Astrocyte of the spinal cord (primary cell): Measurements from ENCODE around the gene NTRK2.

Experiments used
- DNase-seq: peaks from one replicate; pipeline ENCODE4 v3.0.0; 2011; ENCODE audit warnings: low read depth, low spot score
- H3K4me3 ChIP-seq: 2 replicates; pipeline ENCODE4 v1.5.1; 2011; ENCODE audit warnings: low read depth, mild to moderate bottlenecking, low read length, moderate library complexity
- in situ Hi-C: cut with HindIII; loops from 2 replicates; pipeline ENCODE4 v1.10.0; 2017; ENCODE audit warnings: low sequenced_read_pairs
- TF ChIP-seq, protein P1 (sequence below): IDR thresholded peaks from 2 replicates; pipeline ENCODE4 v1.5.1; 2012; ENCODE audit warnings: low read depth, mild to moderate bottlenecking, low read length, inconsistent platforms

The NTRK2 gene

DNA sequence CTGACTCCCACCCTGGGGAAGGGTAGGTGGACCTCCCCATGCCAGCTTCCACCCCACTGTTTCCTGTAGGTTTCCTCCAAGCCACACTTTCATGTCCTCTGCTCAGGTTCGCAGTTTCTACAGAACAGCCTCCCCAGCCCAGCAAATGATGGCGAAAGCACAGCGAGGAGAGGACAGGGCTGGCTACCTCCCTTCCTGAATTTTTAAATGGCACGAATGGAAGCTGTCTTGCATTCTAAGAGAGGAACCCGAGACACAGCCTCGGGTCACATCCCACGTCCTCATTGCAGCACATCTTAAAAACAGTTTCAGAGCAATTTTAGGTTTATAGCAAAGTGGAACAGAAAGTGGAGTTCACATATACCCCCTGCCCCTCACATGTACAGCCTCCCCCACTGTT, 330.3 kb downstream of the NTRK2 start:
- H3K4me3 ChIP-seq: no peak overlapping the region
- in situ Hi-C loops: no loop called here
- TF ChIP-seq, protein P1, sequence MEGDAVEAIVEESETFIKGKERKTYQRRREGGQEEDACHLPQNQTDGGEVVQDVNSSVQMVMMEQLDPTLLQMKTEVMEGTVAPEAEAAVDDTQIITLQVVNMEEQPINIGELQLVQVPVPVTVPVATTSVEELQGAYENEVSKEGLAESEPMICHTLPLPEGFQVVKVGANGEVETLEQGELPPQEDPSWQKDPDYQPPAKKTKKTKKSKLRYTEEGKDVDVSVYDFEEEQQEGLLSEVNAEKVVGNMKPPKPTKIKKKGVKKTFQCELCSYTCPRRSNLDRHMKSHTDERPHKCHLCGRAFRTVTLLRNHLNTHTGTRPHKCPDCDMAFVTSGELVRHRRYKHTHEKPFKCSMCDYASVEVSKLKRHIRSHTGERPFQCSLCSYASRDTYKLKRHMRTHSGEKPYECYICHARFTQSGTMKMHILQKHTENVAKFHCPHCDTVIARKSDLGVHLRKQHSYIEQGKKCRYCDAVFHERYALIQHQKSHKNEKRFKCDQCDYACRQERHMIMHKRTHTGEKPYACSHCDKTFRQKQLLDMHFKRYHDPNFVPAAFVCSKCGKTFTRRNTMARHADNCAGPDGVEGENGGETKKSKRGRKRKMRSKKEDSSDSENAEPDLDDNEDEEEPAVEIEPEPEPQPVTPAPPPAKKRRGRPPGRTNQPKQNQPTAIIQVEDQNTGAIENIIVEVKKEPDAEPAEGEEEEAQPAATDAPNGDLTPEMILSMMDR: no peak
- DNase-seq: no peak

DNA sequence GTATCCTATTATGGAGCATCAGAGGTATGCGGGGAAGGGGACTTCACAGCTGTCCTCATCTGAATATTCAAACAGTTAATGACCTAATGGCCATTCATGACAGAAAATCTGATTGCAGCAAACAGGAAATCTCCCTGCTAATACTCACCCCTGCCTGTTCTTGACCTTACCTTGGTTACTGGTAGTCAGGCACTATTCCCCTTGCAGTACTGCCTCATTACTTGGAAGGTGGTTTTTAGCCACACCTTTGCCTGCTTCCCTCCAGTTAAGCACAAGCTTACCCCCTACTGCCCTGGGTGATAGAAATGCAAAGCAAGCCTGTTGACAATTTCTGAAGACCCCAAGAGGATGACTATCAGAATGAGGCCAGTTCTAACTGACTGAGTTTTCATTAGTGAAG, 332.4 kb downstream of the NTRK2 start:
- no peak for DNase-seq
- TF ChIP-seq, protein P1: no peak
- H3K4me3 ChIP-seq: no peak overlapping the region
- in situ Hi-C loops: no loop called here

DNA sequence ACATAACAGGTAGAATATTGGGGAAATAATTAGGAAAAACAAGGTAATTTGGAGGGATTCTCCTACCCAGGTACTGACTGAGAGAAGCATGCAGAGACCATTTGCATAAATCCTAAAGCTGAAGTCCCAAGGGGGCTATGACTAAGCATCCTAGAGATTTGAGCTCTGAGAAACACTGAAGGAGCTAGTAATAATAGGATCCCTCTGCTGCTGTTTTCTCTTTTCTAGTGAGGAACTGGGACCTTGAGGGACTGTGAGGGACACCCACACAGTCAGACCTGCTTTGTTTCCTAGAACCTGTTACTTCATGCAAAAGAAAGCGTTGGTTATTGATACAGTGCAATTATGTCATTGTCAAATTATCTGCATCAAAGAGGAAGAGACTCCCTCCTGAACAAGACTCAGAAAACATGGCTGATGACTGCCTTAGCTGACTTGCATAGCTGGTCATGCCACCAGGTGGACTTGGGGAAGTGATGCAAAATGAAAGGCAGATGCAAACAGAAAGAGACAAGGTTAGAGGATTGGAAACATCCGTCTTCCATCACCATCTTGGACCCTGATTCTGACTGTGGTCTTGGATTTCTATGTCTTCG, 335.4 kb downstream of the NTRK2 start:
- H3K4me3 ChIP-seq: no peak overlapping the region
- in situ Hi-C loops: no loop called here
- TF ChIP-seq, protein P1: no peak
- DNase-seq: no peak

DNA sequence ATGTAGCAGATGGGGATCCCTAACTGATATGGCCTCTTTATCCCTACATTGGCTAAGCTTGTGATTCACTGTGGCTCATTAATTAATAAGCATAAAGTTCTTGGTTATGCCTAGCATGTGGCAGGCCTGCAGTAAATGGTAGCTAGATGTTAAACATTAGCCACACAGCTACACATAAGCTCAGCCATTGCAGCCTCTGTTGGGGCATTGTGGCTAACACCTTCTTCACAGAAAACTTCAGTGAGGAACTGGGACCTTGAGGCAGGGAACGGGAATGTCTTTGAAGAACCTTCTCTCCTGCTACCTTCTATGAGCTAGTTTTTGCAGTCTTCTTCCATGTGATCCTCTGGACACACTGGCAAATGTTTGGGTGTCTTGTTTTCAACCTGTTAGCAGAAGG, 338.2 kb downstream of the NTRK2 start:
- TF ChIP-seq, protein P1: no peak
- in situ Hi-C loops: no loop called here
- no peak overlapping the region for H3K4me3 ChIP-seq
- no peak for DNase-seq

DNA sequence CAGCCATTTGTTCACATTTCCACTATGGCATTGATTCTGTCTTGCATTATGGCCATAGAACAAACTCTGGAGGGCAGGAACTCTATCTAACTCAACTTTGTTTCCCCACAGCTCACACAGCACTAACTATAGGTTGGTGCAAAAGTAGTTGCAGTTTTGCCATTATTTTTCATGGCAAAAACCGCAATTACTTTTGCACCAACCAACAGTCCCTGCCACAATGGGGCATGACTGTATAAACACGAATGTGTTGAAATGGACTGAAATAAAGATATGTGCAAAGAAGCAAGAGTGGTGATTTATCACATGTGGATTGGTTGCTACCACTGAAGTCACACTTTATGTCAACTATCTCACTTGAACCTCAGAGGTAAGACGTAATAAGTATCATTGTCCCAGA, 338.7 kb downstream of the NTRK2 start:
- no peak overlapping the region for H3K4me3 ChIP-seq
- in situ Hi-C loops: no loop called here
- TF ChIP-seq, protein P1: no peak
- DNase-seq: no peak

DNA sequence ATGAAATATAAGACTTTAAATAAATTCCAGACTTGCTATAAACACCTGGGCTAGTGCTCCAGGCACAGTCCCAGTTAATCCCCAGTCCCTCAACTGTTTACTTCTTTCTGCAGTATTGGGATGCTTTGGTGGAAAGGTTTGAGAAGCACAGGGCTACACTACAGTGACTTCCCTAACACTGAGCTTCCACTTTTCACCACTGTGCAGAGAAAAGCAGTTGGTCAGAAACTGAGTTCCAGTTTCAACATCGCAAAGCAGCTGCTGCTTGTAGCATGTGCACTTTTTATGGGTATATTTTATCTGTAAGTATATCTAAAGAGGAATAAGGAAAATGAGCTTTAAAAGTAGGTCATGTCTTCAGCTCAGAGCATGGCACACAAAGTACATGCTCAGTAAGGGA, 339.7 kb downstream of the NTRK2 start:
- in situ Hi-C loops: no loop called here
- TF ChIP-seq, protein P1: no peak
- no peak overlapping the region for H3K4me3 ChIP-seq
- no peak for DNase-seq

DNA sequence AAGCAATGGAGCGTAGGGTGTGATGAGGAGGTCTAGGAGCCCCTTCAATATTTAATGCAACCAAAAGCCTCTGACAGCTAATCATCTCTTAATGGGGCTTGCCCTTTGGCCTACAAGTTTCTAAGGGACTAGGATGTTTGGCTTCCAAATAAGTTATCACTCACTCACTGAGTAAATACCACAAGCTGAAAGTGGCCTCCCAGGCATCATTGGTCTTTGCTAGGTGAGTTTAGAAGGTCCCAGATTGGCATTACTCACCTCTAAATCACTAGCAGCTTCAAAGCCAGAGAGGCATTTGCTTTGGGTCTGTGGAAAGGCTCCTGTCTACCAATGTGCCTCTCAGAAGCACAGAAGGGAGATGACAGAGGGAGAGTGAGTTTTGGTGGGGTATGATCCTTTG, 344.2 kb downstream of the NTRK2 start:
- H3K4me3 ChIP-seq: no peak overlapping the region
- TF ChIP-seq, protein P1: no peak
- in situ Hi-C loops: no loop called here
- no peak for DNase-seq
